GM21423 (cell line): ENCODE data around the gene ZNF37A.
"Not testable (repeated sequence)": the region's sequence is repeated elsewhere in the genome, so short reads cannot be mapped to it uniquely, and the experiment has no call there.

Experiments
- ATAC-seq: cut with Tn5 transposase; IDR thresholded peaks from one replicate; pipeline ENCODE4 v1.9.1; 2021; ENCODE audit warnings: mild to moderate bottlenecking, moderate library complexity; ENCODE audit not compliant: unreplicated experiment

Gene ZNF37A

DNA sequence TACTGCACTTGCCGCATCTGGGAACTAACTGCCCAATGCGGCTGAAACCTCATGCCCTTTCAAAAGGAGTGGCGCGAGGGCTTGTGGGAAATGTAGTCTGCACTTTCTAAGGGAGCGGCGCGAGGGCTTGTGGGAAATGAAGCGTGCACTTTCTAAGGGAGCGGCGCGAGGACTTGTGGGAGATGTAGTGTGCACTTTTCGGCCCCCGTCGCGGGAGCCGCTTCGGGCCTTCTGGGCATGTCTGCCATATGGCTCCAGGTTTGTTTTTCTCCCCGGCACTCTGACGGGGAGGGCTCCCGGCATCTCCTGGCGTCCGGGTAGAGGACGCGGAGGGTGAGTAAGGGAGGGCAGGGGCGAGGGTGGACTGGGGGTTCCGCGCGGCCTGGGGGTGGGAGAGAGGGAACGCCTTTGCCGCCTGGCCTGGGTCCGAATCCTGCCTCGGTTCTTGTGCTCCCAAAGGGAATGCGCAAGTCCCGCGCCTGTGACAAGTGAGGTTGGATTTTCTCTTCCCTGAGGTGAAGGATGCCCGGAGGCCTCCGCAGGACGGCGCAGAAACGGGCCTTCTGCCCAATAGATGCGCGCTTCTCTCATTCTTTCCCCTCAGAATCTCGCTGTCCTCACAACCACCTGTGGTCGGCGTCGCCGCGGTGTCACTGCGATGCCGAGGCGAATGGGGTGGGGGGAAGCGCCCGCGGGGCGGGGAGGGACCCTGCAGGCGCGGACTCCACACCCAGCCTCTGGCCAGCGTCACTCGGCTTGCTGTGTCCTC, at the start of gene ZNF37A:
Gene ZNF37A (plus strand): TSS at position 180 of the 769 bp plus-strand sequence. CDS start 2,281 bp downstream, outside the sequence.
- ATAC-seq: peak; percentile 97

DNA sequence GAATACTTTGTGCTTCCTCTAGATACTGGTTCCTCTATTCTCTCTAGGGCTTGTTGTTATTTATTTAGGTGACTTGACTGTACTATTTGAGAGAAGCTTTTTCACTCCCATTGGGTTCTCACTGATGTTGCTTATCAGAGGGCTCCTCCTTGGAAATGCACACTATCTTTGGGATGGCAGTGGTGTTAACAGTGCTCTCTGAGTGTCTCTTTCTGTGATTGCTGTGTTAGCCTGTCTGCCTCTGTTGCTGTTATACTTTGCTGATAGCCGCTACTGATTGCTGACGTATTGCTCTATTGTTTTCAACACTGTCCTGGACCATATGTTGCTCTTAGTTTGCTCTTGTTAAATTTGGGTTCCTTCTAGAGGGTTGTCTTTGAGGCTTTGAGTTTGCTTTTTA, 49.0 kb upstream of the ZNF37A start:
- no peak for ATAC-seq

DNA sequence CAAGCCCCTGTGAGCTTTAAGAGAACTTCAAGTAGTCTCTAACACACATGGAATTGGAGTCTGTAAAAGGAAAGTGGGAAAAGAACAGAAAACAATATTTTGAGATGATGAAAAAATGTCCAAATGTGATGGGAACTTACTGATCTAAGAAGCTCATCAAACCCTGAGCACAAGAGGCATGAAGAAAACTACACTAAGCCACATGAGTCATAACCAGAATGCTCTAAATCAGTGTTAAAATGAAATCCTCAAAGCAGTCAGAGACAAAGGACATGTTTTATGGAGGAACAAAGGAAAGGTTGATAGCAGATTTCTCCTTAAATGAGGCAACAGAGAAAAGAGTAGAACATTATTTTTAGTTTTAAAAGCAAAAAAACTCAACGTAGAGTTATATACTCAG, 46.5 kb upstream of the ZNF37A start:
- ATAC-seq: no peak

DNA sequence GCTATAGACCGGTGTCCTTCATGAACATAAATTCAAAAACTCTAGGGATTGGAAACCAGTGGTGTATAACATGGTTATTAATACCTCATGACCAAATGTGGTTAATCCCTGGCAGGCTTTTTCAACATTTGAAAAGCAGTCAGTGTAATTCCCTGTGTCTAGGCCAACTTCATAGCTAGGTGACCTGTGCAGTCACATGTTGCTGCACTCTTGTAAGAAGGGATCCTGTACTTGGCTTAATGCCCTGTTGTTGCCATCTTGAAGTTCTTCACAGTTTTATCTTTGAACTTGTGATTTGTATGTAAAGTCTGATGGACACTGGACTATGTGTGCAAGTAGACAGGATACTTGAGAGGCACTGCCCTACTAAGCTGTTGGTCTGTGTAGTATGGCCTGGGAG, 43.9 kb upstream of the ZNF37A start:
- ATAC-seq: no peak

DNA sequence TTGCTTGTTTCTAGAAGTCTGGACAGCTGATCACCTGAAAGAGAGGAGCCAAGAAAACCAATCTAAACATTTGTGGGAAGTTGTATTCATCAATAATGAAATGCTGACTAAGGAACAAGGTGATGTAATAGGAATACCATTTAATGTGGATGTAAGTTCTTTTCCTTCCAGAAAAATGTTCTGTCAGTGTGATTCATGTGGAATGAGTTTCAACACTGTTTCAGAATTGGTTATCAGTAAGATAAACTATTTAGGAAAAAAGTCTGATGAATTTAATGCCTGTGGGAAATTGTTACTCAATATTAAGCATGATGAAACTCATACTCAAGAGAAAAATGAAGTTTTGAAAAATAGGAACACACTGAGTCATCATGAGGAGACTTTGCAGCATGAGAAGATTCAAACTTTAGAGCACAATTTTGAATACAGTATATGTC, 39.8 kb upstream of the ZNF37A start:
- ATAC-seq: no peak

DNA sequence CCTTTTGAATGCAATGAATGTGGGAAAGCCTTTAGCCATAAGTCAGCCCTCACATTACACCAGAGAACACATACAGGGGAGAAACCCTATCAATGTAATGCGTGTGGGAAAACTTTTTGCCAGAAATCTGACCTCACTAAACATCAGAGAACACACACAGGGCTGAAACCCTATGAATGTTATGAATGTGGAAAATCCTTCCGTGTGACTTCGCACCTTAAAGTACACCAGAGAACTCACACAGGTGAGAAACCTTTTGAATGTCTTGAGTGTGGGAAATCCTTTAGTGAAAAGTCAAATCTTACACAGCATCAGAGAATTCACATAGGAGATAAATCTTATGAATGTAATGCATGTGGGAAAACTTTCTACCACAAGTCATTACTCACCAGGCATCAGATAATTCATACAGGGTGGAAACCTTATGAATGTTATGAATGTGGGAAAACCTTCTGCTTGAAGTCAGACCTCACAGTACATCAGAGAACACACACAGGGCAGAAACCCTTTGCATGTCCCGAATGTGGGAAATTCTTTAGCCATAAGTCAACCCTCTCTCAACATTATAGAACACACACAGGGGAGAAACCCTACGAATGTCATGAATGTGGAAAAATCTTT, 38.8 kb upstream of the ZNF37A start:
- ATAC-seq: not testable (repeated sequence)

DNA sequence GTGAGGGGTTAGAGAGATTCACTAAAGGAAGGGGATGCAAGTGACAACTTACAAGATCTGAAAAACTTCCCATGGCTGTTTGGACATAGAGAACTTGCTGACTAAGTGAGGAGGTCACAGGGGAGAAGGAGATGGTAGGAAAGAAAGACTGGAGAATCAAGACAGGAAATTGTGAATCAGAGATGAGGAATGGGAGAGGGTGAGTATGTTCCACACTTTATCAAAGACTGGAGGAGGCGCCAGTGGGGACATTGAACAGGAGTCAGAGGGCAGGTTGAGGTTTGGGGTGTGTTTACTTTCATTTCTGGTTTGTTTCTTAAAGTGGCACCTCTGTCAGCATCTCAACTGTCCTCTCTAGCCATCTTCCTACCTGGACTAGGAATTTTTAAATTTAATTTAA, 24.5 kb upstream of the ZNF37A start:
- not testable (repeated sequence) for ATAC-seq

DNA sequence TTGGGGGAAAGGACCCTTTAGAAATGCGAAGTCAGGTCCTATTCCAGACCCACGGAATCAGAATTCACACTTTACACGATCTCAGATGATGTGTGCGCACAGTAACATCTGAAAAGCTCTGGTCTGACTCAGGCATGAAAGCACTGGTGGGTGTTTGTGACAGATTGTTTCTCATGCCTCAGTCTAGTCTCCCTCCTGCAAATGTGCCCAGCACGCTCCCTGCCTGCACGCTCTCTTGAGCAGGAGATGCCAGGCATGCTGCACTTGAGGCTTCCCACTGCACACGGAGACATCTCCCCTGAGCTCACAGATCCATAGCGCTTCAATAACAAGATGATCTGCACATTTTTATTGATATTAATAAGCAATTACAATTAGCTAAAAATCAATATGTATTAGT, 23.6 kb upstream of the ZNF37A start:
- no peak for ATAC-seq

DNA sequence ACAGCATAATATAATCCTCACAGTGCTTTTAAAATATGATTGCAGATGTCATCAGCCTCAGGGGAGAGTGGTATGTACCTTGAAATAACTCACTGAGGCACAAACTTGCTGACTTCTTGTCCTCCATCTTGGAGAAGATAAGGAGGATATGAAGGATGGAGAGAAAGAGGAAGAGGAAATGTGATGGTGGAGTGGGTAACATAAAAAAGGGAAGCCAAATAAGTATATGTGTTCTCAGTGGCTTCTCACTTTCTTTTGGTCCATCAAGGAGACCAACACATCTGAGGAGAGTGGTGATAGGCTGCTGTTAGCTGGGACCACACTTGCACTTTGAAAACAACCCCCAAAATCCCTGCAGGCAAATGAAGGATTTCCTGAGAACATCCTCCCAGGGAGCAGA, 21.6 kb upstream of the ZNF37A start:
- ATAC-seq: no peak

DNA sequence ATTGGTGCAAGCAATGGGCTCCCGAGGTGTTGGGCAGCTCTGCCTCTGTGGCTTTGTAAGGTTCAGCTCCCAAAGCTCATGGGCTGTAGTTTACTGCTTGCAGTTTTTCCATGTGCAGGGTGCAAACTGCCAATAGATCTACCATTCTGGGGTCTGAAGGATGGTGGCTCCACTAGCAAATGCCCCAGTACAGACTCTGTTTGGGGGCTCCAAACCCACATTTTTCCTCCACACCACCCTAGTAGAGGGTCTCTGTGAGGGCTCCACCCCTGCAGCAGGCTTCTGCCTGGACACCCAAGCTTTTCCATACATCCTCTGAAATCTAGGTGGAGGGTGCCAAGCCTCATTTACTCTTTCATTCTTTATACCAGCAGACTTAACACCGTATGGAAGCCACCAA, 17.4 kb upstream of the ZNF37A start:
- ATAC-seq: no peak

DNA sequence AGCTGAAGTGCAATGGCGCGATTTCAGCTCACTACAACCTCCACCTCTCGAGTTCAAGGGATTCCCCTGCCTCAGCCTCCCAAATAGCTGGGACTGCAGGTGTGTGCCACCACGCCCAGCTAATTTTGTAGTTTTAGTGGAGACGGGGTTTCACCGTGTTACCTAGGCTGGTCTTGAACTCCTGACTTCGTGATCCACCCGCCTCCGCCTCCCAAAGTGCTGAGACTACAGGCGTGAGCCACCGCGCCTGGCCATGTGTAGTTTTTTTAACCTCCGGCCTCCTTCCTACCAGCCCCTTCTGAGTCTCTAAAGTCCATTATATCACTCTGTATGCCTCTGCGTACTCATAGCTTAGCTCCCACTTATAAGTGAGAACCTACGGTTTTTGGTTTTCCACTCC, 819 bp upstream of the ZNF37A start:
- ATAC-seq: not testable (repeated sequence)

DNA sequence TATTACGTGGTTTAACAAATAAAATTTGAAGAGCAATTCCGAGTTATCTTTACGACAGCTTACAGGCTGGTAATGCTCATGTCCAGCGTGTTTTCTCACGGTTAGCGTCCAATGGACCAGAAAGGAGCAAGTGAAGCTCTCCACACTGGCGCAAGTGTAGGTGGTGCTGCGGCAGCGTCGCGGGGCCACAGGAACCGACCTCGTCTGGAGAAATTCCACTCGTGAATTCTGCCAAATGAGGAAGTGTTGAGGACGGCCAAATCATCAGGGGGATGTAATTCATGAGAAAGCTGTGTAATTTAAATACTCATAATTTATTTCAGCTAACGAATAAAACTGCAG, 350 bp upstream of the ZNF37A start:
- ATAC-seq: peak; percentile 17

DNA sequence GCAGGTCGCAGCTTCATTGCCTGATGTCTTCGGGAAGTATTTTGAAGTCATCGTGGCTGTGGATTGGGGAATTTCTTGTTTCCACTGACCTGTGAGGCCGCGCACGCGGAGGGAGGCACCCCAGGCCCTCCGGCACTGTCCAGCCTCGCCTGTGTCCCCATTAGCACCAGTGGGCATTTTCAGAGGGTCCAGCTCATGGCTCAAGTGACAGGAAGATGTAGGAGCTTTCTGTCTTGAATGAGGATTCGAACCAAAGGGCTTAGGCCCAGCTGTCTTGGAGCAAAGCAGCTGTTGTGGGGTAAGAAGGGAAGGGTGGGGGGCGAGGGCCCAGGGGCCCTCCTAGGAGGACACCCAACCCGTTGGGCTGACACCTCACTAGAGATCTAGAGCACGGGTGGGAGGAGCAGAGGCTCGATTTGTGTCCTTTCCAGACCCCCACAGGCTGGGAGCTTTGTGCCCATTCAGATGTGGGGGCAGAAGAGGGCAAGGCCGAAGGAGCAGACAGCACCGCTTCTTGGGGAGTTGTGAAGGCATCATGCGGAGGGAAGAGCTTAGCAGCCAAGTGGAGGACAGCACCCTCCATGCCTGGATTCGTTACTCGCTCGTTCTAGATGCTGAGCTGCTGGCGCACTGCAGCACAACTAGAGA, 914 bp downstream of the ZNF37A start:
- ATAC-seq: no peak

DNA sequence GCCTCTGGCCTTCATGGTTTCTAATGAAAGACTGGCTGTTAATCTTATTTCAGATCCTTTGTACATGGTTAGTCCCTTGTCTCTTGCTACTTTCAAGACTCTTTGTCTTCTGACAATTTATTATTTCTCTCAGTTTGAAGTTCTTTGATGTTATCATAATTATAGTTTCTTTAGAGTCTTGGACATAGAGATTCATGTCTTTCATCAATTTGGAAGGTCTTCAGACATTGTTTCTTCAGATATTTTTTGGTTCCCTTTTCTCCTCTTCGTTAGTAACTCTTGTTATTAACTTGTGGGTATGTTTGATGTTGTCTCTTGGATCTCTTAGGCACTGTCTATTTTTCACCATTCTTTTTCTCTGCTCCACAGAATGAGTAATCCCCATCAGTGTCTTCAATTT, 8.7 kb downstream of the ZNF37A start:
- ATAC-seq: no peak

DNA sequence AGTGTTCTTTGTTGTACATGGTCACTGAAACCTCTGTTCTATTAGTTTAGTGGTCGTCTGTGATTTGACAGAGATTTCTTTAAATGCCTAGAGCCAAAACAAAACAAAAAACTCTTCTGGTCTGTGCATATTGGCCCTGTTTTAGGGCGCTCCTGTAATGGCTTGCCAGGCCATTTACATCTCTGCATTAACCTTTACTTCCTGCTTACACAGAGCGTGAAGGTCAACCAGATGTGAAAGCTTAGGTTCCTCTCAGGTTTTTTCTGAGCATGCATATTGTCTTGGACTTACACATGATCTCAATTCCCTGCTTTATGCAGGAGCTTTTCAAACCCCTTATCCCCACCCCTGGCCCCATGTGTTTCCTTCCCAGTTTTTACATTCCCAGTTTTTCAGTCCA, 9.6 kb downstream of the ZNF37A start:
- no peak for ATAC-seq

DNA sequence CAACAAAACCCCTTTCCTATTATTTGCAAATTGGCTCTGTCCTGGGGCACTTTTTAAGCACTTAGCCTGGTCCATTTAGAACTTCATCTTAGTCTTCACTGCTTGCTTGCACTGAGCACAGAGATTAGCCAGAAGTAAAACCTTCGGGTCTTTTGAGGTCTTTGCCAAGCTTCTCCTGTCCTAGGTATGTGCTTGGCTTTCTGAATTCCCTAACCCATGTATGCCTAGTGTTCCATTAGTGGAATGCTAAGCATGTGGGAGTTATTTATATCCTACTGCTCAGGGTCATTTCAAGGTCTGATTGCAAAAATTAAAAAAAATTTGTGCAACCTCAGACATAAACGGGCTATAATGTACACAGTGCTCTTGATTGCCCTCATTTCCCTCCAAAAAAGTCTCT, 18.0 kb downstream of the ZNF37A start:
- no peak for ATAC-seq

DNA sequence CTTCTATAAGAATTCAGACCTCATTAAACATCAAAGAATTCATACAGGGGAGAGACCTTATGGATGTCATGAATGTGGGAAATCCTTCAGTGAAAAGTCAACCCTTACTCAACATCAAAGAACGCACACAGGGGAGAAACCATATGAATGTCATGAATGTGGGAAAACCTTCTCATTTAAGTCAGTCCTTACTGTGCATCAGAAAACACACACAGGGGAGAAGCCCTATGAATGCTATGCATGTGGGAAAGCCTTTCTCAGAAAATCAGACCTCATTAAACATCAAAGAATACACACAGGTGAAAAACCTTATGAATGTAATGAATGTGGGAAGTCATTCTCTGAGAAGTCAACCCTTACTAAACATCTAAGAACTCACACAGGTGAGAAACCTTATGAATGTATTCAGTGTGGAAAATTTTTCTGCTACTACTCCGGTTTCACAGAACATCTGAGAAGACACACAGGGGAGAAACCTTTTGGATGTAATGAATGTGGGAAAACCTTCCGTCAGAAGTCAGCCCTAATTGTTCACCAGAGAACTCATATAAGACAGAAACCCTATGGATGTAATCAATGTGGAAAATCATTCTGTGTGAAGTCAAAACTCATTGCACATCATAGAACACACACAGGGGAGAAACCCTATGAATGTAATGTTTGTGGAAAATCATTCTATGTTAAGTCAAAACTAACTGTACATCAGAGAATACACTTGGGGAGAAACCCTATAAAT, 24.1 kb downstream of the ZNF37A start:
- no peak for ATAC-seq

DNA sequence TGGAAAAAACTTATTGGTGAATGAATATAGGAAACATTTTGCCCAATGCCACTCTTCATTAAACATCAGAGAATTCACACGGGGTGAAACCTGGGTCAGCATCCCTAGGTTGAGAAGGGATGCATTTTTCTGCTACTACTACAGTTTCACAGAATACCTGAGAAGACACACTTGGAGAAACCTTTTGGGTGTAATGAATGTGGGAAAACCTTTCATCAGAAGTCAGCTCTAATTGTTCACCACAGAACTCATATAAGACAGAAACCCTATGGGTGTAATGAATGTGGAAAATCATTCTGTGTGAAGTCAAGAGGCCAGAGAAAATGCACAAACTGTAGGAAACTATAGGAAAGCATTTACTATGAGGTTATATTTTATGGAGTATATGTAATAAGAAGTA, 24.9 kb downstream of the ZNF37A start:
- ATAC-seq: no peak

DNA sequence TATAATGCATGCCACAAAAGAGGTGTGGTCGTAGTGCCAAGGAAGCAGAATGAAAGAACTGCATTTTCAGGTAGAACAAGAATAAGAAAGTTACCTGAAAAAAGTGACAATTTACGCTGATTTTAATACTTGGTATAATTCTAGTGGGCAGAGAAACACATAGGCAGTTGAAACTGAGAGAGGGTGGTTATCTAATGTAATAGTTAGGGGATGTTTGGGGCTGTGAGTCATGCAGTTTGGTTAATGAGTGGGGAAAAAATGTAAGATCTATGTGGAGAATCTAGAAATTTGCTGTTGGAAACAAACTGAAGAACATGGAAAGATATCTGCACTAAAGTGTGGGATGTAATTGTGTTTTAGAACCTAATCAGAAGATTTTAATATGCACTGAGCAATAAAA, 33.7 kb downstream of the ZNF37A start:
- ATAC-seq: no peak

DNA sequence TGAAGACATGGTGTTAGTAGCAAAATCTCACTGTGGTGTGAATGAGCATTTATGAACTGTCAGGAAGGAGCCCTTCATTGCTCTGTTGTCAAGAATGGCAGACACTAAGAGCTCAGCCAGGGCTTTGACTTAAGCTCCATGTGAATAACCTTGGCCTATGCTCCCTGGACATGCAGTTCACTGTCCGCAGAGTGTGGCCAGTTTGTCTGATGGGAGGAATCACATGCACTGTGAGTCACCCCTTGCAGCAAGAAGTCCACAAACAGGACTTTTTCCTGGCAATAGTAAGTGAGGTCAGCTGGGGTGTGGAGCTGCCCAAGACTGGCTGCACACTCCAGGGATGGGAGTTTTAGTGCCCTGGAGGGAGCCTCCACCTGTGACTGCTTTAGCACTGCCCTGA, 49.5 kb downstream of the ZNF37A start:
- no peak for ATAC-seq

DNA sequence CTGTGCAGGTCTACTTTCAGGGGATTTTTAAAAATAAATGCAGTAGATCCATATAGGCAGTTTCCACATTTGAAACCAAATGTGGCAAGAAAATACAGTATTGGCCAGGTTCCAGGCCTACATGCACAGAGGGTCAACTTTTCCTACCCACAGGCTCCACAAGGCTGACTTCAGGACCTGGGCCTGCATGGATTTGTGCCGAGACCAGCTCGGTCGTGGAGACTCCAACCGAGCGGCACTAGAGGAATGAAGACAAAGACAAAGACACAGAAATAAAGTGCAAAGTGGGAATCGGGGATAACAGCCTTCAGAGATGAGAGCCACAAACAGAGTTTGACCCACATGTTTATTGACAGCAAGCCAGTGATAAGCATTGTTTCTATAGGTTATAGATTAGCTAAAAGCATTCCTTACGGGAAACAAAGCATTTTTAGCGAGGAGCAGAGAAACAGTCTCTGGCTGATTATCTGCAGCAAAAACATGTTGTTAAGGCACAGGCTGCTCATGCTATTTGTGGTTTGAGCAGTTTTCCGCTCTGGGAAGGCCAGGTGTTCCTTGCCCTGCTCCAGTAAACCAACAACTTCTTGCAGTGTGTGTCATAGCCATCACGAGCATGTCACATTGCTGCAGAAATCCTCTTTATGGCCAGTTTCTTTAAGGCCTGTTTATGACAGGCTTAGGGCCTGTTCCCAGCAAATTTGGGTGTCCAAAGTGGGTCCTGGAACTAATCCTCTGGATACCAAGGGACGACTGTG, 52.6 kb downstream of the ZNF37A start:
- no peak for ATAC-seq
